ENCODE data around the gene FKBP6.
"Not testable (repeated sequence)": the region's sequence is repeated elsewhere in the genome, so short reads cannot be mapped to it uniquely, and the experiment has no call there.

DNA sequence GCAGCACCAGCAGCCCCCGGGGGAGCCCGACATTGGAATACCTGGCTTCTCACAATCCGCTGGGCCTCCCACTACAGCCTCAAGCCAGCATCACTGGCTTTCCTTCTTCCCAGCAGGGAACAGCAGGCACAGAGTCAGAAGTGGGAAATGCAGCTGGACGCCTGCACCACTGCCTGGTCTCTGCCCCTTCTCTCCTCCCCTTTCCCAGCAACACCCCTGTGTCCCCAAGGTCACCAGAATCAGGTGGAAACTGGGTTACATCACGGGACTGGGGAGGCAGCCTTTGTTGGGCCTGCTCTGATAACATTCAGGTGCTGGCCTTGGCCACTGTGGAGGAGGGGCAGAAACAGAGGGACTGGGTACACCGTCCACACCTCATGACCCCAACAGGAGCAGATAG lies 2.5 kb upstream of the FKBP6 start:
- TF ChIP-seq, protein P1, sequence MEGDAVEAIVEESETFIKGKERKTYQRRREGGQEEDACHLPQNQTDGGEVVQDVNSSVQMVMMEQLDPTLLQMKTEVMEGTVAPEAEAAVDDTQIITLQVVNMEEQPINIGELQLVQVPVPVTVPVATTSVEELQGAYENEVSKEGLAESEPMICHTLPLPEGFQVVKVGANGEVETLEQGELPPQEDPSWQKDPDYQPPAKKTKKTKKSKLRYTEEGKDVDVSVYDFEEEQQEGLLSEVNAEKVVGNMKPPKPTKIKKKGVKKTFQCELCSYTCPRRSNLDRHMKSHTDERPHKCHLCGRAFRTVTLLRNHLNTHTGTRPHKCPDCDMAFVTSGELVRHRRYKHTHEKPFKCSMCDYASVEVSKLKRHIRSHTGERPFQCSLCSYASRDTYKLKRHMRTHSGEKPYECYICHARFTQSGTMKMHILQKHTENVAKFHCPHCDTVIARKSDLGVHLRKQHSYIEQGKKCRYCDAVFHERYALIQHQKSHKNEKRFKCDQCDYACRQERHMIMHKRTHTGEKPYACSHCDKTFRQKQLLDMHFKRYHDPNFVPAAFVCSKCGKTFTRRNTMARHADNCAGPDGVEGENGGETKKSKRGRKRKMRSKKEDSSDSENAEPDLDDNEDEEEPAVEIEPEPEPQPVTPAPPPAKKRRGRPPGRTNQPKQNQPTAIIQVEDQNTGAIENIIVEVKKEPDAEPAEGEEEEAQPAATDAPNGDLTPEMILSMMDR (conservative IDR thresholded peaks at IDR 0.05 in 1 of 2, IDR thresholded peaks at IDR 0.05 in 1 of 2; ENCODE audit: extremely low read depth in 1 of 2, insufficient read depth in 1 of 2, low read depth in 1 of 2, low read length in 2 of 2), result not testable (repeated sequence)
- not testable (repeated sequence) for TF ChIP-seq EZH2 (IDR thresholded peaks at IDR 0.05; ENCODE audit: borderline replicate concordance, low read length)

All from mammary epithelial cell (primary cell).